T-helper 9 cell (primary cell): ENCODE measurements around the gene GRID1.

Source experiments
- DNase-seq: peaks from one replicate; pipeline ENCODE4 v3.0.0-alpha.2; 2020

GRID1 gene

DNA sequence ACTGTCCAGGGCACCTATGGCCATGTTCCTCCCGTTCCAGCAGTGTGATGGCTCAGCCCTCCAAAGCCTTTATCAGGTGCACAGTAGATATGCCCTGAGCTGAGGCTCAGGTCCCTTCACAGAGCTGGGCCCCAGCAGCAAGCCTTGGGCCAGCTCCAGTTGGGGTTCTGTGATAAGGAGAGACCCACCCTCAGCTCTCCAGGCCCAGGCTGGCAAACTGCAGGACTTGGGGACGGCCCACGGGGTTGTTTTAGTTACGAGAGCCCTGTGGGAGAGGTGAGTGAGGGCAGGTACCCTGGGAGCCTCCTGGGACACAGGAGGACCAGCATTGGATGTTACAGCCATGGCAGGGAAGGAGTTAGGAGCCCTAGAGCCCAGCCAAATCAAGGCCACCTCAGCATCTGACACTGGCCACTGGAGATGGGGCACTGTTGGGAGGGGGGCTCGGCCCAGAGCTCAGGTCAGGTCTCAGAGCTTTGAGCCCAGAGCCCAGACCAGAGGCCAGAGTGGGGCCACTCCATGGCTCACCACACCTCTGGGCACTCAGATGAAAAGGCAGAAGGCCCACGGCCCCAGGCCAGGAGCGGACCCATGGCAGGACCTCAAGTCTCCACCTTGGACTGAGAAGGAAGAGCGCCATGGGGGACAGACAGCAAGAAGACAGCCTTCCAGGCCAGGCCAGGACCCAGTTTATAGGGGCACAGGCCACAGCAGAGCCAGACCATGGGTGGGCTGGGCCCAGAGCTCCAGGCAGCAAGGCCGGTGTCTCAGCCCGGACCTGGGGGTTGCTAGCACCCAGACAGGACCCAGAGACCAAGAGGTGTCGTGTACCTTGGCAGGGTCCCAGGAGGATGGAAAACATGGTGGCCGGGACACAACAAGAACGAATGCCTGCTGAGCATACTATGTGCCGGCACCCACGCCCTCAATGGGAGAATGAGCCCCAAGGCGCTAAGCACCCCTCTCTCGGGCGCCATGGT, 12.8 kb downstream of the GRID1 start:
- DNase-seq, result no peak

DNA sequence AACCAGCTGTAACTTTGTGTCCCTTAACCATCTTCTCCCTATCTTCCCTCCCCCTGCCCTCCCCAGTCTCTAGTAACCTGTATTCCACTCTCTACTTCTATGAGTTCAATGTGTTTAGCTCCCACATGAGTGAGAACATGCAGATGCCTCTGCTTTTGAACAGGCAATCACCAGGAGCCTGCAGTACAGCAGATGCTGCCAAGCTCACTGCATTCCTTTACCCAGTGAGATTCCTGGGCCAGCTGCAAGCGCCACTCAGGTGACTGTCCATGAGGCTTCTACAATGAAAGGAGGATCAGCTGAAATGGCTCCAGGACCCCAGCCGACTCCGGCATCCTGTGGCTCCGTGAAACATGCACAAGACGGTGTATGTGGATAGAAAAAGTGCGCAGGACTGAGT, 15.7 kb downstream of the GRID1 start:
- no peak for DNase-seq

DNA sequence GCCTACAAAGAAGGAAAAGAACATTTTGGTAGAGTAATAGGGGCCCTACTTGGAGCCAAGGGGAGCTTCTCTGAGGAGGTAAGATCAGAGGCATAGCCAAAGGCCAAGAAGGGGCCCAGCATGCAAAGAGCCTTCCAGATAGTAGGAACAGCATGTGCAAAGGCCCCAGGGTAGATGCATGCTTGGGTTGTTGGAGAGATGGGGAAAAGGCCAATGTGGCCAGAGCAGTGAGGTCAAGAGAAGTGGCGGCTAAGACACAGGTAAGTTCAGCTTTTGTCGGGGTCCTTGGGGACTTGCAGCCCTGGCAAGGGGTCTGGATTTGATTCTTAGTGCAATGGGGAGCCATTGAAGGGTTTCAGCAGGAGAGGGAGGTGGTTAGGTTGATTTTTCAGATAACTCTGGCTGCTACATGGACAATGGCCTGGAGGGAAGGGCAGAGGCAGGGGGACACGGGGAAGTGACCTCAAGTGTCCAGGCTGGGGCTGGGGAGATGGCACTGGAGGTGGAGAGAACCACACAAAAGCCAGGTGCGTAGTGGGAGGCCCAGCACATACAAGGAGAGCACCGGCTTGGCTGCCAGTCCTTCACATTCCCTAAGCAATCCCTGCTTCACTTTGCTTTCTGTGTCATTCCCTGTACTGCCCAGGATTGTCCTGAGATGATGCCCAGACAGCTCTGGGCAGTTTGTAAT, 16.5 kb downstream of the GRID1 start:
- no peak for DNase-seq

- DNase-seq, result no peak
Observed at GRCh38 chr10:86349474-86349873, 17.1 kb downstream of the GRID1 start.

- DNase-seq, result no peak
Observed at GRCh38 chr10:86348321-86349210, 18.0 kb downstream of the GRID1 start.

GRCh38 chr10:86347856-86348255, 18.7 kb downstream of the GRID1 start:
- no peak for DNase-seq

DNA sequence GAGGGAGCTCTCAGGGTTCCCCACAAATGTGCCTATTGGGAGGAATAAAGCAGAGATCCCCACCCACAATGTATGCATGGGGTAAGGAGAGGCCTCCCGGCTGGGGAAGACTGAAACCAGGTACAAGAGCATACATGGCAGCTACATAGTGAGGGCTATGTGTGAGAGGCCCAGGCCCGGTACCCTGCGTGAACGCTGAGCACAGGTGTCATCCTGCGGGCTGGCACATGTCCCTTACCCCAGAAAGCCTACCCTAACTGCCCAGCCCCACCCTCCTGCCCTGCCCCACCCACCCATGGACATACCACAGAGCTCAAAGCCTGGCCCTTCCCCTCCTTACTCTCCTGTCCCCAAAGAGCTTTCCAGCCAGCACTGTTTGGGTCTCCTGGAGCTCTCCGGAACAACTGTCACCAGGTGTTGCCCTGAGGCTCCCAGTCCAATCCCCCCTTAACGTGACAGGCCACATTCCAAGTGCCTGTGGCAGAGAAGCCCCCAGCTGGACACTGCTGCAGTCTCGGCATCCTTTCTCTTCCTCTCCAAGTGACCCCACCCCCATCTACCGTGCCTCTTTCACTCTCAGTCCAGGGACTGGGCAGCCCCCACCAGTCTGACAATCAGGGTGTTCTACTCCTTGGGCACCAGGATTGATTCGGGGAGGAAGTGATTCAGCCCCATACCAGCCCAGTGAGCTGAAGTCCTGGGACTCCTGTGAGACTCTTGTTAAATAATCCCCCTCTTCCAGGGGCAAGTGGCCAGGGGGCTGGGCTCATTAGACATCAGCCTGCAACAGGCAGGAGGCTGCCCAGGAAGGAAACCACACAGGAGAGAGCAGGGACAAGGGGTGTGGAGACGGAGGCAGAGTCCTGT, 19.6 kb downstream of the GRID1 start:
- no peak for DNase-seq

GRCh38 chr10:86345859-86346798, 20.5 kb downstream of the GRID1 start:
- DNase-seq, result no peak

DNA sequence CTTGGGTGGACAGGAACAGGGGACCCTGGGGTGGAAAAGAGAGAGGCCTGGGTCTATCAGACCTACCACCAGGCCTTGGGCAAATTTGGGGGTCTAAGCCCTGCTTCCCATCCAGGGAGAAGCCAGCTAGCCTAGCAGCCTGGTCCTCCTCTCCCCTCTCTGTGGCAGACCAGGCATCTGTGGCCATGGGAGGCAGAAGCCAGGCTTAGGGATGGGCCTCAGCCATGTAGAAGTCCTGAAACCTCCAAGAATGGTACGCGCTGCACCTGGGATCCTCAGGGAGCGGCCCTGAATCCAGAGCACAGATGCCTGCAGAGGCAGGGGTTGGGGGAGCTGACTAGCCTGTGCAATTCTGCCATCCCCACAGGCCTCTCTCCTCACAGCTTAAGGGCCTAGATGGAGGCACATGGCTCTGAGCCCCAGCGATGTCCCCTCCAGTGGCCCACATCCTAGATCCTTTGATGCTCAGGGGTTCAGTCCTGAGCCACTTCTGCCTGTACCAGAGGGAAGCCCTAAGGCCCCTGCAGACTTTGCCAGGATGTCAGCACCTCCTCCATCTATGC, 21.2 kb downstream of the GRID1 start:
- no peak for DNase-seq

DNA sequence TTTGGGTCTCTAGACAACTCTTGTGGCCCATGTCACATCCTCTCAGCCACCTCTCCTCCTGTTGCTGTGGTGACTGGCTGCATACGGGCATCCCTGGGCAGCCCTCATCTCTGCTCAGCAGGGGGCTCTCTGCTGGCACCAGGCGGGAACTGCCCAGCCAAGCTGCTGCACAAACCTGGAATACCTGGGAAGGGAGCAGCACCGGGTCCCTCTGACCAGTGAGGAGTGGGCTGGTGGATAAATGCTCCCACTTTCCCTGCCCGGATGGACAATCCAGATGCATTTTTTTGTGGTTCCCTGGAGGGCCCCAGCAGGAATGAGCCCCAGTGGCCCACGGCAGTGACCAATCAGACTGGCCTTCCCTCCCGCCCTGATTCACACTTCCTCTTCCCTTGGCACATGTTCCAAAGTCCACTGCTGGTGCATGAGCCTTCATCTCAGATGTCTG, 21.9 kb downstream of the GRID1 start:
- no peak for DNase-seq

GRCh38 chr10:86344281-86344680, 22.3 kb downstream of the GRID1 start:
- no peak for DNase-seq

GRCh38 chr10:86343761-86344160, 22.8 kb downstream of the GRID1 start:
- DNase-seq, result no peak

DNA sequence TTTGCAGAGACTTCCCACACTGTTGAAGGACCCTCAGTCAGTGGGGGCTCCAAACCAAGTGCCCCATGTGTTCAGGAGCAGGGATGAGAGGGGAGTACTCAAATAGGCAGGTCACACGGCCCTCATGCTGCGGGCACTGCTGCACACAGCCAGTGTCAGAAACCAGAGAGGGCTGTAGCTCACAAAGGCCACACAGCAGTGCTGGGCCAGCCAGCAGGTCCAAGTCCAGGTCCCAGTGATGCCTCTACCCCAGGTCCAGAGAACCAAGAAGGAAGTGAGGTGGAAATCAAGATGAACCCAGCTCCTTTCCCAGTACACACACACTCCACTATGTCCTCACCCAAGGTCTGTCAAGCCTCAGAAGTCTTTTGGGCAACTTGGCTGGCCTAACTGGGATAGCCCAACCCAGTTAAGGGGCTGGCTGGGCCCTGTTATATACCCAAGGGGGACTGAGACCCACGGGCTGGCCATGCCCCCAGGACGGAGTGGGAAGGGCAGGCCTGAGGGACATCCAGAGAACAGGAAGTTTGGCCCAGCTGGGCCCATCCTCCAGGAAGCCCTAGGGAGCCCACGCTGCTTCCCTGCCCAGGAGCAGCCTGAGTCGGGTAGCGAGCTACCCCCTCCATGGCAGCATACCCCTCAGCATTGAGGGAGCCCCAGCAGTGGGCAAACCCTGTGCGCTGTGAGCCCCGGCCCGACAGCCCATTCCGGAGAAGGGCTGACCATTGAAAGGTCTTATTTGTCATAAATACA, 24.3 kb downstream of the GRID1 start:
- DNase-seq, result no peak

GRCh38 chr10:86341361-86341811, 25.2 kb downstream of the GRID1 start:
- DNase-seq, result no peak

- no peak for DNase-seq
Observed at GRCh38 chr10:86340991-86341260, 25.7 kb downstream of the GRID1 start.

- DNase-seq, result no peak
Observed at GRCh38 chr10:86340176-86340990, 26.2 kb downstream of the GRID1 start.

DNA sequence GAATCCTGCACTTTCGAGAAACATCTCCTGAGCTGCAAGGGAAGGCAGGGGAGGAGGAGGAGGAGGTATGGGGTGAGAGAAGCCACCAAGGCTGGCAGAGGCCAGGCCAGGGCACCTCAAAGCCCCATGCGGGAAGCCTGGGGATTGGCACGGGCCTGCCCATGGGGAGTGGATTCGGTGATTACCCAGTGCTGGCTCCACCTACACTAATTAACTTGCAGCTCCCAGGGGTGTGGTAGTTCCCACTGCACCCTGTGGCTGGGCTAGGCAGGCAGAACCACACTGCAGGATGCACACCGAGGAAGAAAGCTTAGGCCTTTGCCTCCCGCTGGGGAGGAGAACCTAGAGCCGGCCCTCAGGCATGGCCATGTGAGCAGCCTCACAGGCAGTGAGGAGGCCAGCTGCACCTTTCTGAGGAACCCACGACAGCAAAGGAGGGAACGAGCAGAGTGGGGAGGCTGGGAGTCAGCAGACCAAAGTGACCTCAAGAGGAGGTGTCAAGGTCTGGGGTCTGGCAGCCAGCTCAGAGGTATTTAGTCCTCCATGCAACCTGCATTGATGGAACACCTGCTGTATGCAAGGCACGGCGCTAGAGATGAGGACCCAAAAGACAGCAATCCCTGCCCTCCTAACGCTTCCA, 27.2 kb downstream of the GRID1 start:
- DNase-seq, result no peak

GRCh38 chr10:86337121-86337601, 29.4 kb downstream of the GRID1 start:
- no peak for DNase-seq
